A549 (cell line): ENCODE results near the gene TCOF1. TPM values are rescaled to one million over a fixed set of nuclear protein-coding genes. Genes with fewer than 3 reads are reported as not detected.

Experiments used
- ATAC-seq, 2 experiments: fragments of 200-7000 bp in 1 of 2; fragments of >200 bp in 1 of 2; cut with Nextera tagmentation in 1 of 2; cut with Tn5 transposase in 1 of 2; 3 replicates each; pipeline versions ENCODE4 v1.8.0 to v1.9.1; 2018 to 2020; ENCODE audit warnings: mild to moderate bottlenecking in 1 of 2, moderate library complexity in 1 of 2
- CTCF ChIA-PET: fragments of 300-600 bp; sonication (Branson Sonifier 250); formaldehyde crosslinking; extraction: SDS; loops from one replicate; lab custom pipeline; 2021; ENCODE audit warnings: antibody characterized with exemption, inconsistent platforms; lab: Yijun Ruan, JAX
- POLR2A ChIA-PET: fragments of 350-600 bp; formaldehyde crosslinking; extraction: SDS; loops from one replicate; lab custom pipeline; 2021; ENCODE audit warnings: antibody characterized with exemption, inconsistent platforms; lab: Yijun Ruan, JAX
- DNase-seq, 2 experiments: peaks; one replicate each; pipeline versions ENCODE4 v3.0.0 to v3.0.0-alpha.2; 2011 to 2016; ENCODE audit warnings: low read depth in 1 of 2, low spot score in 1 of 2
- FAIRE-seq: peaks from 2 replicates; lab custom pipeline; 2011; peaks lifted over from hg19 to GRCh38; lab: Jason Lieb, UNC
- H3K27ac ChIP-seq, 2 experiments: fragments of >200 bp; sonication (Bioruptor Twin); formaldehyde crosslinking; 3 replicates each; pipeline ENCODE4 v1.5.1; 2016 to 2017
- H3K4me1 ChIP-seq: fragments of >200 bp; sonication (Bioruptor Twin); formaldehyde crosslinking; 3 replicates; pipeline ENCODE4 v1.6.1; 2016
- H3K4me2 ChIP-seq: fragments of >200 bp; sonication (Bioruptor Twin); formaldehyde crosslinking; 3 replicates; pipeline ENCODE4 v1.6.1; 2016
- H3K4me3 ChIP-seq: fragments of >200 bp; sonication (Bioruptor Twin); formaldehyde crosslinking; 3 replicates; pipeline ENCODE4 v1.5.1; 2016
- H3K9me3 ChIP-seq: fragments of >200 bp; sonication (Bioruptor Twin); formaldehyde crosslinking; 3 replicates; pipeline ENCODE4 v1.6.1; 2016
- CEBPB ChIP-seq, 2 experiments: fragments of >200 bp in 1 of 2; sonication (Bioruptor Twin) in 1 of 2; formaldehyde crosslinking in 1 of 2; IDR thresholded peaks; 2 replicates each; pipeline ENCODE4 v1.6.1; 2012 to 2016
- CHD2 ChIP-seq: fragments of 150-350 bp; IDR thresholded peaks from 2 replicates; pipeline ENCODE4 v1.6.1; 2014; ENCODE audit warnings: low read length; ENCODE audit not compliant: partially characterized antibody
- CHD4 ChIP-seq: fragments of 200-600 bp; sonication (generic); IDR thresholded peaks from 2 replicates; pipeline ENCODE4 v1.6.1; 2016; ENCODE audit warnings: antibody characterized with exemption, mild to moderate bottlenecking, borderline replicate concordance
- CTCF ChIP-seq: fragments of >200 bp; sonication (Bioruptor Twin); formaldehyde crosslinking; IDR thresholded peaks from 3 replicates; pipeline ENCODE4 v1.5.1; 2016
- EHF ChIP-seq: fragments of 250-450 bp; sonication (Bioruptor Pico); IDR thresholded peaks from 2 replicates; pipeline ENCODE4 v1.5.0; 2020; ENCODE audit warnings: mild to moderate bottlenecking
- EHMT2 ChIP-seq: fragments of 200-600 bp; sonication (generic); IDR thresholded peaks from 2 replicates; pipeline ENCODE4 v1.6.1; 2016; ENCODE audit warnings: antibody characterized with exemption, low read depth, mild to moderate bottlenecking, moderate library complexity
- FOXS1 ChIP-seq: fragments of 250-450 bp; sonication (Bioruptor Pico); IDR thresholded peaks from 2 replicates; pipeline ENCODE4 v1.5.0; 2020; ENCODE audit warnings: mild to moderate bottlenecking, moderate library complexity
- GATA3 ChIP-seq: IDR thresholded peaks from 2 replicates; pipeline ENCODE4 v1.6.1; 2012; ENCODE audit warnings: borderline replicate concordance
- HEYL ChIP-seq: fragments of 250-450 bp; sonication (Bioruptor Pico); IDR thresholded peaks from 2 replicates; pipeline ENCODE4 v1.8.0; 2021; ENCODE audit warnings: mild to moderate bottlenecking, moderate library complexity
- JUNB ChIP-seq: fragments of >200 bp; sonication (Bioruptor Twin); formaldehyde crosslinking; IDR thresholded peaks from 2 replicates; pipeline ENCODE4 v1.6.1; 2016
- KDM1A ChIP-seq: fragments of 200-600 bp; sonication (generic); IDR thresholded peaks from 2 replicates; pipeline ENCODE4 v1.6.1; 2016; ENCODE audit warnings: low read depth, mild to moderate bottlenecking
- KDM5A ChIP-seq: fragments of 200-600 bp; sonication (generic); IDR thresholded peaks from 2 replicates; pipeline ENCODE4 v1.6.1; 2016; ENCODE audit warnings: antibody characterized with exemption, mild to moderate bottlenecking
- MYC ChIP-seq: IDR thresholded peaks from 2 replicates; pipeline ENCODE4 v1.6.1; 2012; ENCODE audit warnings: mild to moderate bottlenecking, inconsistent platforms, low read length, improper control_type of control experiment, borderline replicate concordance
- NPAS2 ChIP-seq: fragments of 250-450 bp; sonication (Bioruptor Pico); IDR thresholded peaks from 2 replicates; pipeline ENCODE4 v1.8.0; 2022; ENCODE audit warnings: mild to moderate bottlenecking, moderate library complexity, borderline replicate concordance
- PHF8 ChIP-seq: fragments of 200-600 bp; sonication (generic); IDR thresholded peaks from 2 replicates; pipeline ENCODE4 v1.6.1; 2016; ENCODE audit warnings: low read depth, mild to moderate bottlenecking, antibody characterized with exemption, moderate library complexity, borderline replicate concordance
- POLR2A ChIP-seq: IDR thresholded peaks from 2 replicates; pipeline ENCODE4 v1.6.1; 2012; ENCODE audit warnings: mild to moderate bottlenecking, low read length
- TFCP2L1 ChIP-seq: fragments of 250-450 bp; sonication (Bioruptor Pico); IDR thresholded peaks from 2 replicates; pipeline ENCODE4 v1.5.0; 2021; ENCODE audit warnings: mild to moderate bottlenecking
- ZC3H11A ChIP-seq: fragments of 450-650 bp; IDR thresholded peaks from 2 replicates; pipeline ENCODE4 v1.6.1; 2014; ENCODE audit warnings: antibody characterized with exemption, mild to moderate bottlenecking
- ZSCAN20 ChIP-seq: fragments of 250-450 bp; sonication (Bioruptor Pico); IDR thresholded peaks from 2 replicates; pipeline ENCODE4 v1.8.0; 2022; ENCODE audit warnings: mild to moderate bottlenecking, moderate library complexity
- WGBS: methylation state at CpG from one replicate; pipeline ENCODE4 v1.1.6; 2017; ENCODE audit errors: missing lambda C conversion rate; 5-methylcytosine and 5-hydroxymethylcytosine counted together
- polyA plus RNA-seq, 4 experiments: library from polyadenylated mRNA; depleted of rRNA in 3 of 4; stranded (reverse); fragments of >200 nt; fragmentation: RNase III in 1 of 4; extraction: RNeasy Plus Mini Kit Qiagen cat#74134 plus additional on column Dnase treatment in 1 of 4; gene quantifications; 2 replicates in 3 of 4; 3 replicates in 1 of 4; pipeline ENCODE4 v1.2.3, GENCODE V29; 2011 to 2017
- TF ChIP-seq, protein P1 (sequence below): fragments of 250-450 bp; sonication (Bioruptor Pico); IDR thresholded peaks from 2 replicates; pipeline ENCODE4 v1.5.0; 2020; ENCODE audit warnings: low read depth, mild to moderate bottlenecking, moderate library complexity
- TF ChIP-seq, protein P2 (sequence below): fragments of 150-350 bp; IDR thresholded peaks from 2 replicates; pipeline ENCODE4 v1.6.1; 2014; ENCODE audit warnings: low read depth, mild to moderate bottlenecking, low read length
- TF ChIP-seq, protein P3 (sequence below): fragments of 200-600 bp; sonication (generic); IDR thresholded peaks from 2 replicates; pipeline ENCODE4 v1.6.1; 2016; ENCODE audit warnings: antibody characterized with exemption, mild to moderate bottlenecking, moderate library complexity
- TF ChIP-seq, protein P4 (sequence below): fragments of >200 bp; sonication (Bioruptor Twin); formaldehyde crosslinking; IDR thresholded peaks from 2 replicates; pipeline ENCODE4 v1.6.1; 2016

Gene TCOF1
- polyA plus RNA-seq, 2 of the 4 experiments (the other 2 are of a cell fraction), result 17.5 to 47.1 TPM

GRCh38 chr5:150321211-150321610 lies 36.3 kb upstream of the TCOF1 start:
- ChIA-PET POLR2A (no interaction called here), CTCF (interaction anchor here (0.6 to 3.2 kb wide), 8 partner anchors 12 to 48 kb away, joined by 3 to 12 read pairs (median 4); partner anchors contain the start of gene ARSI)
- H3K4me2 ChIP-seq, result no peak overlapping the region; the same call in 2 of the 3 replicates
- TF ChIP-seq HEYL (CRISPR knock-in tag), result no peak
- no peak for TF ChIP-seq JUNB
- no peak for TF ChIP-seq ZC3H11A
- TF ChIP-seq, protein P1, sequence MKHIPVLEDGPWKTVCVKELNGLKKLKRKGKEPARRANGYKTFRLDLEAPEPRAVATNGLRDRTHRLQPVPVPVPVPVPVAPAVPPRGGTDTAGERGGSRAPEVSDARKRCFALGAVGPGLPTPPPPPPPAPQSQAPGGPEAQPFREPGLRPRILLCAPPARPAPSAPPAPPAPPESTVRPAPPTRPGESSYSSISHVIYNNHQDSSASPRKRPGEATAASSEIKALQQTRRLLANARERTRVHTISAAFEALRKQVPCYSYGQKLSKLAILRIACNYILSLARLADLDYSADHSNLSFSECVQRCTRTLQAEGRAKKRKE (CRISPR knock-in tag), result no peak
- no peak for TF ChIP-seq CHD4
- TF ChIP-seq, protein P2, sequence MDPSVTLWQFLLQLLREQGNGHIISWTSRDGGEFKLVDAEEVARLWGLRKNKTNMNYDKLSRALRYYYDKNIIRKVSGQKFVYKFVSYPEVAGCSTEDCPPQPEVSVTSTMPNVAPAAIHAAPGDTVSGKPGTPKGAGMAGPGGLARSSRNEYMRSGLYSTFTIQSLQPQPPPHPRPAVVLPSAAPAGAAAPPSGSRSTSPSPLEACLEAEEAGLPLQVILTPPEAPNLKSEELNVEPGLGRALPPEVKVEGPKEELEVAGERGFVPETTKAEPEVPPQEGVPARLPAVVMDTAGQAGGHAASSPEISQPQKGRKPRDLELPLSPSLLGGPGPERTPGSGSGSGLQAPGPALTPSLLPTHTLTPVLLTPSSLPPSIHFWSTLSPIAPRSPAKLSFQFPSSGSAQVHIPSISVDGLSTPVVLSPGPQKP, result no peak
- TF ChIP-seq, protein P3, sequence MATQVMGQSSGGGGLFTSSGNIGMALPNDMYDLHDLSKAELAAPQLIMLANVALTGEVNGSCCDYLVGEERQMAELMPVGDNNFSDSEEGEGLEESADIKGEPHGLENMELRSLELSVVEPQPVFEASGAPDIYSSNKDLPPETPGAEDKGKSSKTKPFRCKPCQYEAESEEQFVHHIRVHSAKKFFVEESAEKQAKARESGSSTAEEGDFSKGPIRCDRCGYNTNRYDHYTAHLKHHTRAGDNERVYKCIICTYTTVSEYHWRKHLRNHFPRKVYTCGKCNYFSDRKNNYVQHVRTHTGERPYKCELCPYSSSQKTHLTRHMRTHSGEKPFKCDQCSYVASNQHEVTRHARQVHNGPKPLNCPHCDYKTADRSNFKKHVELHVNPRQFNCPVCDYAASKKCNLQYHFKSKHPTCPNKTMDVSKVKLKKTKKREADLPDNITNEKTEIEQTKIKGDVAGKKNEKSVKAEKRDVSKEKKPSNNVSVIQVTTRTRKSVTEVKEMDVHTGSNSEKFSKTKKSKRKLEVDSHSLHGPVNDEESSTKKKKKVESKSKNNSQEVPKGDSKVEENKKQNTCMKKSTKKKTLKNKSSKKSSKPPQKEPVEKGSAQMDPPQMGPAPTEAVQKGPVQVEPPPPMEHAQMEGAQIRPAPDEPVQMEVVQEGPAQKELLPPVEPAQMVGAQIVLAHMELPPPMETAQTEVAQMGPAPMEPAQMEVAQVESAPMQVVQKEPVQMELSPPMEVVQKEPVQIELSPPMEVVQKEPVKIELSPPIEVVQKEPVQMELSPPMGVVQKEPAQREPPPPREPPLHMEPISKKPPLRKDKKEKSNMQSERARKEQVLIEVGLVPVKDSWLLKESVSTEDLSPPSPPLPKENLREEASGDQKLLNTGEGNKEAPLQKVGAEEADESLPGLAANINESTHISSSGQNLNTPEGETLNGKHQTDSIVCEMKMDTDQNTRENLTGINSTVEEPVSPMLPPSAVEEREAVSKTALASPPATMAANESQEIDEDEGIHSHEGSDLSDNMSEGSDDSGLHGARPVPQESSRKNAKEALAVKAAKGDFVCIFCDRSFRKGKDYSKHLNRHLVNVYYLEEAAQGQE, result no peak
- TF ChIP-seq, protein P4, sequence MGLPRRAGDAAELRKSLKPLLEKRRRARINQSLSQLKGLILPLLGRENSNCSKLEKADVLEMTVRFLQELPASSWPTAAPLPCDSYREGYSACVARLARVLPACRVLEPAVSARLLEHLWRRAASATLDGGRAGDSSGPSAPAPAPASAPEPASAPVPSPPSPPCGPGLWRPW, result no peak
- TF ChIP-seq KDM5A, result no peak
- TF ChIP-seq CHD2, result no peak
- no peak for TF ChIP-seq CEBPB (IDR thresholded peaks at IDR 0.05)
- no peak for TF ChIP-seq EHF
- TF ChIP-seq PHF8, result no peak
- TF ChIP-seq KDM1A, result no peak
- TF ChIP-seq NPAS2 (CRISPR knock-in tag), result no peak
- TF ChIP-seq CTCF, result no peak
- no peak for TF ChIP-seq MYC
- TF ChIP-seq, all 56 proteins: peak for 0
- DNase-seq (no peak), ATAC-seq (no peak), FAIRE-seq (no peak)
- no peaks in the 10 kb centered on the region for H3K9me3 ChIP-seq
- 93% methylated on average over 1 of the region's 1 CpG for WGBS
- H3K4me1 ChIP-seq, result peaks cover 57% of the 10 kb centered on the region
- peak overlapping the region; percentile 91 to 97; a peak in 5 of 6 replicates for H3K27ac ChIP-seq
- H3K4me3 ChIP-seq, result no peak overlapping the region

DNA sequence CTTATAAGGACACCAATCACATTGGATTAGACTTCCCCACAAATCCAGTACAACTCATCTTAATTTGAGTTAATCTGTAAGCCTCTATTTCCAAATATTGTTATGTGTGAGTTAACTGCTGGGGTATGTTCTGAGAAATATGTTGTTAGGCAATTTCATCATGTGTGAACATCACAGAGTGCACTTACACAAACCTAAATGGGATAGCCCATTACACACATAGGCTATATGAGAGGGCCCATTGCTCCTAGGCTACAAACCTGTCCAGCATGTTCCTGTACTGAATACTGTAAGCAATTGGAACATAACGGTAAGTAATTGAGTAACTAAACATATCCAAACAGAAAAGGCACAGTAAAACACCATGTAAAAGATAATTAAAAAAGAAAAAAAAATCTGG lies 35.7 kb upstream of the TCOF1 start:
- Histone ChIP-seq H3K4me2 (peak overlapping the region; percentile 17; the same call in 1 of the 3 replicates), H3K27ac (peak overlapping the region; percentile 91 to 97; a peak in 5 of 6 replicates), H3K4me1 (peaks cover 52% of the 10 kb centered on the region), H3K9me3 (no peaks in the 10 kb centered on the region), H3K4me3 (no peak overlapping the region)
- WGBS, result 83% methylated on average over 1 of the region's 1 CpG
- no peak for ATAC-seq
- ChIA-PET POLR2A (no interaction called here), CTCF (interaction anchor here (0.6 to 1.9 kb wide), 3 partner anchors 13 to 27 kb away, joined by 3 to 5 read pairs (median 4); partner anchors contain the start of gene ARSI)
- no peak for FAIRE-seq
- no peak for DNase-seq
- TF ChIP-seq FOXS1 (CRISPR knock-in tag) (no peak), GATA3 (no peak), EHMT2 (no peak), TFCP2L1 (CRISPR knock-in tag) (no peak), ZSCAN20 (no peak), POLR2A (no peak)
- TF ChIP-seq, protein P2, result no peak
- TF ChIP-seq, protein P3, result no peak
- TF ChIP-seq, protein P1 (CRISPR knock-in tag), result no peak
